Testis (tissue), 2 donors: ENCODE measurements around the gene SARDH.

Experiments
- CTCF ChIP-seq, 3 experiments: fragments of 450-650 bp in 2 of 3; fragments of 200-600 bp in 1 of 3; sonication (generic) in 1 of 3; IDR thresholded peaks; one replicate each; pipeline ENCODE4 v1.5.1; 2016 to 2019; ENCODE audit warnings: antibody characterized with exemption in 3 of 3, mild to moderate bottlenecking in 2 of 3, moderate library complexity in 1 of 3
- POLR2A ChIP-seq: fragments of 450-650 bp; IDR thresholded peaks from one replicate; pipeline ENCODE4 v1.6.1; 2017; ENCODE audit warnings: antibody characterized with exemption, mild to moderate bottlenecking, moderate library complexity

GRCh38 chr9:133768859-133769510 lies 30.8 kb upstream of the SARDH start:
- TF ChIP-seq CTCF (IDR thresholded peaks at IDR 0.05) (no peak), POLR2A (no peak)
